ENCODE results near the gene CDKN2B-AS1.

The CDKN2B-AS1 gene

DNA sequence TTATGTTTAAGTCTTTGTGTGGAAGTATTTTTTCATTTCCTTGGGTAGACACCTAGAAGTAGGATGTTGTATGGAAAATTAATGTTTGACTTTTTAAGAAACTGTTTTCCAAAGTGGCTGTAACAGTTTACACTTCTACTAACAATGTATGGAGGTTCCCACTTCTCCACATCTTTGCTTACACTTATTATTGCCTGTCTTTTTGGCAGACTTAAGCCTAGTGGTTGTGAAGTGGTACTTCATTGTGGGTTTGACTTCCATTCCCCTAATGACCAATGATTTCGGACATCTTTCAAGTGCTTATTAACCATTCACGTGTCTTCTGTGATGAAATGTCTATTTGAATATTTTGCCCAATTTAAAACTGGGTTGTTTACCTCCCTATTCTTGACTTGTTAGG lies 106.0 kb downstream of the CDKN2B-AS1 start:
- no peak for DNase-seq

GRCh38 chr9:22102146-22103053 lies 107.8 kb downstream of the CDKN2B-AS1 start:
- DNase-seq = no peak

DNA sequence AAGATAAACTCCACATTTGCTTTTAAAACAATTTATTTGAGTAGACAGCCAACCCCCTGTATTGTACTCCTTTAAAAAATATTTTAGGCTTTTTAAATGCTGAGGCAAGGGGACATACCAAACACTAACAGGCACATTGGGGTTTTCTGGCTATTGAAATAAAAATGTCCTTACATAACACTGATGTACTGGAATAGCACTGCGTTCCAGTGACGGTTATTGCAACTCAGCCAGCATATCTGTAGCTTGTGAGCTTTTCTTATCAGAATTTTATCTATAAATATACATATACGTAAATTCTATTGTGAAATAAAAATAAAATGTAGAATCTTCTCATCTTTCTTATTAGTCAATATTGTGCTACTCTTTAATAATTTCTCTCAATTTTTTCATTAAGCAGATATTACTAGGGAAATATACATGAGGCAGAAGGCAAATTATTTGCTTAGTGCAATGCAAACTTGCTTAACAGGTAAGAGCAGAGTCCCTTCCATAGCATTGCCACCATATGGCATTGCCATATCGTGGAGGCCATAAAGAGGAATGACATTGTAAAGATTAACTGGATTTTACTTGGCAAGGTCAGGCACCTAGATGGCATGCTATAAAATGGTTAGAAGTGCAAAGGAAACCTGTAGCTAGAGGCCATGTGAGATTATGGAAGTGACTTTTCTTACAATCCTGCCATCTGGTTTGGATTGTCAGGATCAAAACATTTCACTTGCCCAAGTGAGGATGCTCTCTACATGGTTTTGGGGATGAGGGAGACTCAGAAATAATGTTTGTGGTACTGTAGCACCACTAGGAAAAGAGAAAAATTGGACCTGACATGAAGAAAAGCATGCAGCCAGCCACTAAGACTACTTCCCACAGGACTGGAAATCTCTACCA lies 109.3 kb downstream of the CDKN2B-AS1 start:
- no peak for DNase-seq

GRCh38 chr9:22105005-22105722 lies 110.6 kb downstream of the CDKN2B-AS1 start:
- DNase-seq = no peak

- DNase-seq = no peak
Measured at GRCh38 chr9:22107202-22108045, 112.8 kb downstream of the CDKN2B-AS1 start.

DNA sequence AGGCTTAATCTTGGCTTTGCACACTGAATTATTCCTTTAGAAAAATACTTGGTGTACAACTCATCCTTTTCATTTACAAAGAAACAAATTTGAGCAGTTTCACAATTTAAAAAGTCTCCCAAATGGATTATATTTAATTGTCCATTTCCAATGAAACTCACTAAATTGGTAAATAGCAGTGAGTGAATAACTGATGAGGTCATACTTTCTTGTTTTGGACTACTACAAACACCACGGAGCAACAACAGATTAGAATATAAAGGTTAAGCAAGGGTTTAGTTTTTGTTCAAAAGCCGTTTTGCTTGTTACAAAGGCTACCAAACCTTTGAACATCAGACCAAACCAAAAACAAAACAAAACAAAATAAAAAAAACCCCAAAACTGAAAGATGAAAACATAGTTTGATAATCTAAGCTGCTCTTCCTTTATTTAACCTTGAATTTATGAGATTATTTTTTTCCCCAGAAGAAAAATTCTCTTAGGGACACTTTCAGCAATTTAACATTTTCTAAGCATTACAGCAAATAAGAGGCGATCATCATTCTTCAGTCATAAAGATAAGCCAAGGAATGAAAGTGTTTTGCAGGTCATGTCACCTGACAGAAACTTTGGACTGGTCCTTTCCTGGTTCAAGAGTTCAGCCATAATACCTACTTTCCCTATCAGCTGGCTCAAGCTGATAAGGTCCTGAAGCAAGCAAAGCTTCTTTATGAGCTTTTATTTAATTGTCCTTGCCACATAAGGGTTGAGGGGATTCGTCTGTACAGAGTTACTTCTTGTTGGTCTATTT lies 114.2 kb downstream of the CDKN2B-AS1 start:
- DNase-seq = no peak

DNA sequence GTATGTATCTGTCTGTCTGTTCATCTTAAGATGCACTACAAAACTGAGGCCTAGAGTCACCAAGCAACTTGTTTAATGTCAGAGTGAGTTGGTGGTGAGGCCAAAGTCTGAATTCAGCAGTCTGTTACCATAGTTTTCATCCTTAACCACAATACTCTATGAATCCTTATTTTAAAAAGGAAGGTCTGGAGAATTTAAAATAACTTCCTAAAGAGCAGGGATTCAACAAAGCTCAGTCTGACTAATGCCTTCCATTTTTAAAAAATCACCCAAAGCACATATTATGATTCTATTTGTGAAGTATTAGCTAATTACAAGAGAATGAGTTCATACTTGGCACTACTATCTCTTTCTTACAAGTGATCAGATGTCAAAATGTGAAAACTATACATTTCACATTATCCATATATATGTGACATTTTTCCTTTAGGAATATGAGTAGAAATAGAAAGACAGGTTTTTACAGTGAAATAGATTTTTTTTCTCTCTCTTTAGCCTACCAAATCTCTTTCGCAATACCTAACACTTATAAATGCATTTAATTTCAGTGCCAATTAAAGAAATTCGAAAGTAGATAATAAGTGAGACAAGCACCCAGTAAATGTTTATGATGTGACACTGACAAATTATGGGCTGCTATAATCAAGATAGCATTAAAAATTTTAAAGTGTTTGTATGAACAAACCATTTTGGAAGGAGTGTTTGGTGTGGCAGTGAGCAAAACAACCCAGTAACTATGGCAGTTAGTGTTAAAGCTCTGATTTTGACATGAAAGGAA lies 116.8 kb downstream of the CDKN2B-AS1 start:
- DNase-seq = no peak

DNA sequence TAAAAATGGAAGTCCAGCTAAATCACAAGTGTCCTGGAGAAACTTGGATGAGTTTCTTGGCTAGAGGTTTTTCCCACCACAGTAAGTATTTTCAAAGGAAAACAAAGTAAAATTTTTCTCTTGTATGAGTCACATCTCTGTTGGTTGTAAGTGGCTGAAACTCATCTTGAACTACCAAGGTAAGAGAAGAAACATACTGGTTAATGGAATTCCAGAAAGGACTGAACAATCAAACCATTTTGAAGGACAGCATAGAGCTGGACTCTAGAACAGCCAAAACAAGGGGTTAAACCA lies 117.3 kb downstream of the CDKN2B-AS1 start:
- no peak for DNase-seq

DNA sequence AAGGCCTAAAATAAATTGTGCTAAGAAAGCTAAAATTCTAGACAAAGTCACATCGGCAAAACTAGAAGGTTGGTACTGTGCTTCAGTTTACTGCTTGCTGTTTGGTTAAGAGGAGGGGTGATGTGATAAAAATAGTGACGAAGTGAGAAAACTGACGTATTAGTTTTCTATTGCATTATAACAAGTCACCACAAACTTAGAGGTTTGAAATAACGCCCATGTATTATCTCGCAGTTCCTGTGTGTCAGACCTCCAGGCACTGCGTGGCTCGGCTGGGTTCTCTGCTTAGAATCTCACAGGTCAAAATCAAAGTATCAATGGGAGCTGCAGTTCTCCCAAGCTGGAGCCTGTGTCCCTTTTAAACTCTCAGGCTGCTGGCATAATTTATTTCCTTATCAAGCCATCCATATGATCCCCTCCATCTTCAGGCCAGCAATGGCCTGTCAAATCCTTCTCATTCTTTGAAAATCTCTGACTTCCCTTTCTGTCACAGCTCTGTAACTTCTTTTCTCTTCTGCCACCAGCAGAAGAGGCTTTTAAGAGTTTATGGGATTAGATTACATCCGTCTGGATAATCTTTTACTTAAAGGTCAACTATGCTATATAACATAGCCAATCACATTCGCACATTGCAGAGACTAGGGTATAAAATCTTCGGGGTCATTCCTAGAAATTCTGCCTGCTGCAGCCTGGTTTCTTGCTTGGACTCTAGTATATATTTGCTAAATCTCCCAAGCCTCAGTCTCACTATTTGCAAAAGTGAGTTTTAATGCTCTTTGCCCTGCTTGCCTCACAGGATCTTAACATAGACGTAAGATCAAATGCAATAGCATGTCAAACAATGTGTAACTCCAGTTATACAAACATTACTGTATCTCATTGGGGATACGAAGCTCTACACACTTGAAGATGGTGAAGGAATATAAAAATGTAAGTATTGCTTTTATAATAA lies 118.6 kb downstream of the CDKN2B-AS1 start:
- no peak for DNase-seq

GRCh38 chr9:22114956-22115355 lies 120.4 kb downstream of the CDKN2B-AS1 start:
- no peak for DNase-seq

DNA sequence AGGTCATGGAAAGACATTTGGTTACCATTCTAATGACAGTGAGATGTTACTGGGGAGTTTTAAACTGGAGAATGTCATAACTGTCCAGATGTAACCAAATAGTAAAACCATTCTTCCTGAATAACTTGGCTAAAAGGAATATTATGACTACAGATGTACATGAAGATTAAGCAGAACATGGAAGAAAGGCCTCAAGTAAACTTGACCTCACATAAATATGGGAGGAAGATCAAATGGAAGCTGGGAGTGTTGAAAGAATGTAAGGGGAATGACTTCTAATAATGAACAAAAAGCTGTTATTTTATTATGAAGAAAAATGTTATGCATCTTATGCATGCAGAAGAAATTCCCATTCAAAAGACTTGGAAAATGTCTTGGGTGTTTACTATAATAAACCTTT lies 122.2 kb downstream of the CDKN2B-AS1 start:
- DNase-seq = no peak

GRCh38 chr9:22117511-22118384 lies 123.2 kb downstream of the CDKN2B-AS1 start:
- DNase-seq = no peak

DNA sequence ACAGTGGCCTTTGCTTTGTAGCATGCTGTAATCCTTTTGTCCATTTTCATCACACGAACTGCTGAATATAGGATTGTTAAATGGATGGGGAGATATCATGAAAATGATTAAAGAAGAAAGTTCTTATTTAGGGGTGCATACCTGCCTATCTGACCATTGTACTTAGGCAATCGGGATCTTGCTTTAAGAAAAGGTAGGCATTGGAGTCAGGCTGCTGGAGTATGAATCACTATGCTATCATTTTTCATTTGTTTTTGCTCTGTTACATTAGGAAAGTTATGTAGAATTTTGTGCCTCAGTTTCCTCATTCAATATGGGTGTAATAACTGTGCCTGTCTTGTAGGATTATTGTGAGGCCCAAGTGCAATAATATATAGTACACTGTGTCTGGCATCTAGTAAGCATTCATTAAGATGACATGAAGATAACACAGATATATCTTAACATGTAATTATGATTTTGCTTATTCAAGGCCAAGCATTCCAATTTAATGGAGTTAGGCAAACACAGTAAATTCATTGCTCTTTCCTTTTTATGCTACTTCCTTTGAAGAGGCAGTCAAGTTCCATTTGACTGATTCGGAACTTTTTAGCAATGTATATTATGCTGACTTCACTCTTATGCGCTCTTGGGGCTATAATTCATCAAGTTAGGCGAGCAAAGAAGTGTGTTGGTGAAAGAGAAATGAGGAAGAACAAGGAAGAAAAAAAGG lies 124.4 kb downstream of the CDKN2B-AS1 start:
- no peak for DNase-seq

DNA sequence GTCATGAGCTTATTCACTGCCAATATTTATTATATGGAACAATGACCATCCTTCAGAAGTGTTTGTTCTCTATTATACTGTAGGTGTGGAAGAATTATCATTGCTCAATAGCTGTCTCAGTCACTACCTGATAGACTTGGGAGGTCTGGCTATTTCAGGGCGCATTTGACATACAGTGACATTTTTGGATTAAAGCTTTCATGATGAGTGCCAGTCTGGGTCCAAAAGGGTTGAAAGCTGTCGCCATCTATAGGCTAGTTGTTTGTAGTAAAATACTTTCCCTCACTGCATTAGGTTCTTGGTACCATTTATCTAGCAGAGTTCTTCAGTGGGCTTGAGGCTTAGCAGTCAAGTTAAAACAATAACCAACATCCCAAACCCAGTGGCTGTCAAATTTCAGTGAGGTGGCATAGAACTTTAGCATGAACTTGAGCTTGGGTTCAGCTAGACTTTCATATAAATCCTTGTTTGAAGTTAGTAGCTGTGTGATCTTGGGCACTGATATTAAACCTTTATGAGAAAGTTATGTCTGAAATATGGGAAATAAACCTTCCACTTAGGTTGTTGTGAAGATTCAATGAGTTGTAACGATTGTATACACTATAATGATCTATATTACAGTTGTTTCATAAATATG lies 125.0 kb downstream of the CDKN2B-AS1 start:
- no peak for DNase-seq

DNA sequence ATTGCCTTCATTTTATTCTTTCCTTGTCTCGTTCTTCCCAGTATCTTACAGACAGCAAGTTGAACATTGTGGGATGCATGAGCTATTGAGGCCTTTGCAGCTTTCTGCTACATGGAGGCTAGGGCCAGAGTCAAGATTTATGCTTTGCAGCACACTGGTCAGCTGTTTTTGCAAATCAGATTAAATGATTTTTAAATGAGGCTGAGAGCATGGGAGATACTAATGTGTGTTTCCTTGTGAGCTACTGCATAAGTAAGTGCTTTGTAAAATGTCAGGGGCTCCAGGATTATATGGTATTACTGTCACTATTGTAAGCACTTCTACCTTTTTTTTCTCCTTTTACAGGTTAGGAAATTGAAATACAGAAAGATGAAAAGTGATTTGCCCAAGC lies 125.6 kb downstream of the CDKN2B-AS1 start:
- DNase-seq = no peak

DNA sequence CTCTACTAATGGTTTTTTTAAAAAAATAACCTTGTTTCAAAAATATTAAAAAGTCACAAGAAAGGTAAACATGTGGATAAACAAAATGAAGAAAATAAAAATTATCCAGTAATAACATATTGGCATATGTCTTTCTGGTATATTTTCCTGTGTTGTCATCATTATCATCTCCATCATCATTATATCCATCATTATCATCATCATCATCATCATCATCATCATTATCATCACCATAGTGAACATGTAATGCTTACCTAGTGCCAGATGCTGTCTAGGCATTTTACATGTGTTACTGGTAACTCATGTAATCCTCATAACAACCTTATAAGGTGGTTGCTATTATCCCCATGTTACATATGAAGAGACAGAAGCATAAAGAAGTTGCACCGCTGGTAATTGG lies 126.0 kb downstream of the CDKN2B-AS1 start:
- DNase-seq = no peak

- no peak for DNase-seq
Measured at GRCh38 chr9:22124263-22125011, 129.8 kb downstream of the CDKN2B-AS1 start.

Data from GF-D8 (cell line).